Measurements from ENCODE around the gene POTEB2. TPM values are rescaled to one million over a fixed set of nuclear protein-coding genes. Genes with fewer than 3 reads are reported as not detected.
"Not testable (repeated sequence)": the region's sequence is repeated elsewhere in the genome, so short reads cannot be mapped to it uniquely, and the experiment has no call there.

POTEB2 gene
- not detected in 2 replicates for total RNA-seq (2014; rRNA removed; shearing (Covaris generic))

GRCh38 chr15:20866214-20866613, at the start of gene POTEB2:
POTEB2 (minus strand) TSS chr15:20866314; CDS start chr15:20866281, 33 bp downstream.
- DNase-seq (ENCODE audit: low spot score): not testable (repeated sequence)

GRCh38 chr15:20879916-20880315, 13.8 kb upstream of the POTEB2 start:
- not testable (repeated sequence) for DNase-seq (ENCODE audit: low spot score)

GRCh38 chr15:20878464-20878863, 12.3 kb upstream of the POTEB2 start:
- not testable (repeated sequence) for DNase-seq (ENCODE audit: low spot score)

GRCh38 chr15:20877819-20878218, 11.7 kb upstream of the POTEB2 start:
- DNase-seq (ENCODE audit: low spot score): not testable (repeated sequence)

Small RNAs within 50 kb of the gene (small RNA-seq; reads per million reads assigned to genes)
- gene AC012414.2: not detected
- gene MIR3118-2: not detected
- not detected for gene RNU6-749P
- not detected for gene ZNF519P2
